GM23338 (cell line): ENCODE results near the gene DOCK10.

Source experiments
- CREB1 ChIP-seq: fragments of 250-450 bp; sonication (Bioruptor Pico); IDR thresholded peaks from 2 replicates; pipeline ENCODE4 v1.5.0; 2020; ENCODE audit warnings: low read depth, mild to moderate bottlenecking, moderate library complexity
- CTCF ChIP-seq, 2 experiments: fragments of 200-600 bp in 1 of 2; sonication (generic) in 1 of 2; conservative IDR thresholded peaks; 2 replicates each; pipeline versions ENCODE4 v1.5.1 to v1.6.1; 2016 to 2017; ENCODE audit warnings: antibody characterized with exemption in 2 of 2, low read depth in 2 of 2, mild to moderate bottlenecking in 2 of 2, moderate library complexity in 1 of 2
- EZH2 ChIP-seq: fragments of 200-600 bp; sonication (generic); IDR thresholded peaks from one replicate; pipeline ENCODE4 v1.8.0; 2017; ENCODE audit warnings: antibody characterized with exemption, mild to moderate bottlenecking, low read depth; ENCODE audit not compliant: unreplicated experiment
- EZH2phosphoT487 ChIP-seq: fragments of 200-600 bp; sonication (generic); IDR thresholded peaks from one replicate; pipeline ENCODE4 v1.8.1; 2018; ENCODE audit warnings: antibody characterized with exemption; ENCODE audit not compliant: unreplicated experiment
- JUNB ChIP-seq: IDR thresholded peaks from one replicate; pipeline ENCODE4 v1.6.1; 2016; ENCODE audit warnings: antibody characterized with exemption; ENCODE audit not compliant: unreplicated experiment
- POLR2AphosphoS5 ChIP-seq: IDR thresholded peaks from 2 replicates; pipeline ENCODE4 v1.6.1; 2016; ENCODE audit warnings: antibody characterized with exemption, low read depth
- REST ChIP-seq: IDR thresholded peaks from one replicate; pipeline ENCODE4 v1.6.1; 2018; ENCODE audit warnings: antibody characterized with exemption; ENCODE audit not compliant: unreplicated experiment
- STAT1 ChIP-seq: IDR thresholded peaks from one replicate; pipeline ENCODE4 v1.6.1; 2016; ENCODE audit warnings: antibody characterized with exemption; ENCODE audit not compliant: unreplicated experiment

- no peak for TF ChIP-seq CTCF (conservative IDR thresholded peaks at IDR 0.05; ENCODE audit: low read depth in 2 of 2)
- no peak for TF ChIP-seq STAT1
- no peak for TF ChIP-seq EZH2
- TF ChIP-seq CREB1 (CRISPR knock-in tag) = no peak
- no peak for TF ChIP-seq POLR2AphosphoS5
- TF ChIP-seq EZH2phosphoT487 = no peak
- no peak for TF ChIP-seq REST
- TF ChIP-seq JUNB = no peak
These were observed 290.1 kb downstream of the DOCK10 start for GRCh38 chr2:224751996-224752698.
